K562 (cell line): ENCODE data around the gene ELMO1. TPM values are rescaled to one million over a fixed set of nuclear protein-coding genes. Genes with fewer than 3 reads are reported as not detected.

ENCODE experiments used
- ERF ChIP-seq: fragments of 450-650 bp; formaldehyde crosslinking; IDR thresholded peaks from 2 replicates; pipeline ENCODE4 v1.4.0; 2020; ENCODE audit warnings: mild to moderate bottlenecking, mixed read lengths
- MAX ChIP-seq: sonication (generic); formaldehyde crosslinking; IDR thresholded peaks from 2 replicates; pipeline ENCODE4 v1.9.0; 2022; ENCODE audit warnings: mild to moderate bottlenecking, missing genetic modification reagents
- MGA ChIP-seq: fragments of 450-650 bp; IDR thresholded peaks from 2 replicates; pipeline ENCODE4 v1.6.1; 2016; ENCODE audit warnings: mild to moderate bottlenecking, moderate library complexity
- NR2C1 ChIP-seq, 2 experiments: fragments of 450-650 bp; IDR thresholded peaks; 2 replicates each; pipeline ENCODE4 v1.6.1; 2017; ENCODE audit warnings: mild to moderate bottlenecking in 2 of 2, antibody characterized with exemption in 1 of 2, inconsistent platforms in 1 of 2, missing compliant biosample characterization in 1 of 2, missing genetic modification characterization in 1 of 2
- VEZF1 ChIP-seq: fragments of 200-800 bp; sonication (Bioruptor generic); IDR thresholded peaks from 2 replicates; pipeline ENCODE4 v1.6.1; 2017; ENCODE audit warnings: missing genetic modification characterization, missing compliant biosample characterization
- ZHX1 ChIP-seq: fragments of 150-350 bp; conservative IDR thresholded peaks from 2 replicates; pipeline ENCODE4 v1.6.1; 2014; ENCODE audit warnings: low read length
- ZNF274 ChIP-seq: IDR thresholded peaks from 2 replicates; pipeline ENCODE4 v1.6.1; 2011; ENCODE audit warnings: low read depth, mild to moderate bottlenecking, low read length, moderate library complexity, borderline replicate concordance
- ZNF512 ChIP-seq: IDR thresholded peaks from 2 replicates; pipeline ENCODE4 v1.6.1; 2016; ENCODE audit warnings: missing genetic modification characterization, missing compliant biosample characterization
- polyA plus RNA-seq, 8 experiments: library from polyadenylated mRNA; depleted of rRNA in 4 of 8; stranded (reverse) in 5 of 8; unstranded in 3 of 8; fragments of >200 nt; fragmentation: Nextera tagmentation in 2 of 8; fragmentation: Illumina TruSeq in 1 of 8; extraction: Ambion mirVana in 2 of 8; extraction: Trizol in 1 of 8; gene quantifications; 2 replicates each; pipeline versions ENCODE4 v1.2.1 to v1.2.3, GENCODE V29; 2011 to 2014; ENCODE audit warnings: inconsistent platforms in 1 of 8, missing spikeins in 1 of 8
- total RNA-seq, 7 experiments: library from RNA; depleted of rRNA in 6 of 7; stranded (reverse); fragments of >200 nt in 6 of 7; fragmentation: Illumina TruSeq in 2 of 7; extraction: Trizol in 2 of 7; gene quantifications; 2 replicates each; pipeline versions ENCODE4 v1.2.1 to v1.2.3, GENCODE V29; 2011 to 2021; ENCODE audit warnings: low replicate concordance in 1 of 7

ELMO1 gene
- total and polyA plus RNA-seq, 9 of the 15 experiments (the other 6 are each of a cell fraction or from before 2014, with no cell fraction given), result 0.36 to 7.2 (median 3.6) TPM

- TF ChIP-seq MGA (no peak), ZHX1 (no peak), ZNF512 (peak; percentile 40; the same call in 1 of the 2 replicates), VEZF1 (CRISPR knock-in tag) (no peak), ERF (CRISPR knock-in tag) (no peak), MAX (CRISPR knock-in tag) (no peak), NR2C1 (IDR thresholded peaks at IDR 0.05) (no peak), NR2C1 (tag; IDR thresholded peaks at IDR 0.05) (no peak), ZNF274 (no peak)
Measured at GRCh38 chr7:37097276-37097675, 351.4 kb downstream of the ELMO1 start (continued).
